ENCODE data around the gene SLC6A13. TPM values are rescaled to one million over a fixed set of nuclear protein-coding genes. Genes with fewer than 3 reads are reported as not detected.
A peak's percentile ranks its signal among the peaks of the same experiment; 100 is the strongest.
"Not testable (repeated sequence)": the region's sequence is repeated elsewhere in the genome, so short reads cannot be mapped to it uniquely, and the experiment has no call there.

The SLC6A13 gene
- not detected for polyA plus RNA-seq (ENCODE audit: low read depth in 6 of 6)

- H3K36me3 Mint-ChIP-seq: peaks cover 0 to 8% of the 10 kb centered on the region in 2 donors
- H3K4me1 Mint-ChIP-seq: no peaks in the 10 kb centered on the region
- H3K4me3 Mint-ChIP-seq: no peak within 1 kb of the TSS
- H3K27ac Mint-ChIP-seq: peak within 1 kb of the TSS in 2 of 6 donors; percentile 32 to 73
- H3K9me3 Mint-ChIP-seq: no peaks in the 10 kb centered on the region
- no peak for ATAC-seq (ENCODE audit: low read depth in 2 of 2)
- DNase-seq: no peak
- peaks cover 20 to 40% (median 33%) of the 10 kb centered on the region in 3 donors for H3K27me3 Mint-ChIP-seq
These were observed at the start of gene SLC6A13 for GRCh38 chr12:262817-263216. Gene SLC6A13 (minus strand): TSS chr12:262836. CDS start chr12:260052, 2,784 bp downstream.

DNA sequence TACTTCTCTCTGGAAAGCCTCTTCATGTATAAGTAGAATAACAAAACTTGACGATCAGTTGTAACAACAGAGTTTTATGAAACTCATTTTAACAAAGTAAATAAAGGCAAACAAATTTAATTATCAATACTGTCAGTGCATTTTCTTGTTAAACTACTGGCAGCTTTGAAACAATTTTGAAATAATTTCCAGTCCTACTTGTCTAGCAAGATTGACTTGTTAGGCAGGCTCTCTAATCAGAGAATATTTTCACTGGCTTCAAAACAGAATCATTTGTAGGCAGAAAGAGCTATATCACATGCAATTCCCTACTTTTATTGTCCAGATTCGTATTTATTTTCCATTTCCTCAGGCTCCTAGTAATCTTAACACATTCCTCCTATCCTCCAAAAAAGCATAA is 45.9 kb upstream of the SLC6A13 start:
- Mint-ChIP-seq H3K4me1 (peaks cover 0 to 1% (median 0%) of the 10 kb centered on the region in 3 donors), H3K27ac (no peak overlapping the region), H3K36me3 (peaks cover 25 to 59% of the 10 kb centered on the region in 2 donors), H3K9me3 (no peaks in the 10 kb centered on the region), H3K27me3 (no peaks in the 10 kb centered on the region), H3K4me3 (no peak overlapping the region)
- ATAC-seq (ENCODE audit: low read depth in 2 of 2): no peak
- no peak for DNase-seq

- peaks cover 0 to 2% (median 0%) of the 10 kb centered on the region in 7 donors for H3K9me3 Mint-ChIP-seq
- peaks cover 33 to 66% of the 10 kb centered on the region in 2 donors for H3K36me3 Mint-ChIP-seq
- no peaks in the 10 kb centered on the region for H3K27me3 Mint-ChIP-seq
- H3K4me1 Mint-ChIP-seq: peaks cover 3 to 10% (median 4%) of the 10 kb centered on the region in 3 donors
- ATAC-seq (ENCODE audit: low read depth in 2 of 2) (no peak), DNase-seq (no peak)
- H3K27ac Mint-ChIP-seq: no peak overlapping the region
- no peak overlapping the region for H3K4me3 Mint-ChIP-seq
These were observed 44.8 kb upstream of the SLC6A13 start for GRCh38 chr12:307406-307805.

DNA sequence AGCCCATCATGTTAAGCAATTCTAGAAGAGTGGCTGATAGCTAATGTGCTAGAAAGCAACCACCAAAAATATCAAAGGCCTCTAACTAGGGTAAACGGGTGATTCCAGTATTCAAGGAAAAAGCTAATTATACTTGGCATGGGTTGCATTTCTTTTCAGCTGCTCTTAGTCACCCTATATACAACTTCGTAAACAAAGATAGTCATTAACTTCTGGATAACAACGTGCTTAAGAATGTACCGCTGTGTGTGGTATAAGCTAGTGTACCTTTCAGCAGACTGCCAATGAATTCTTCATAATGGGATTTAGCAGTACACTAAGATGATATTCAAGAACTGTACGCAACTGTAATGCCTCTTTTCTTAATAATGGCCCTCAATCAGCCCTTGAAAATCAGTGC is 42.2 kb upstream of the SLC6A13 start:
- Mint-ChIP-seq H3K4me1 (peaks cover 20 to 35% (median 26%) of the 10 kb centered on the region in 3 donors), H3K27ac (no peak overlapping the region), H3K9me3 (peaks cover 5 to 18% (median 7%) of the 10 kb centered on the region in 7 donors), H3K27me3 (no peaks in the 10 kb centered on the region), H3K4me3 (no peak overlapping the region), H3K36me3 (peaks cover 51 to 61% of the 10 kb centered on the region in 2 donors)
- no peak for ATAC-seq (ENCODE audit: low read depth in 2 of 2)
- DNase-seq: no peak

GRCh38 chr12:302766-303165 is 40.1 kb upstream of the SLC6A13 start:
- H3K36me3 Mint-ChIP-seq: peaks cover 51 to 55% of the 10 kb centered on the region in 2 donors
- H3K27ac Mint-ChIP-seq; ATAC-seq (ENCODE audit: low read depth in 2 of 2): not testable (repeated sequence)

DNA sequence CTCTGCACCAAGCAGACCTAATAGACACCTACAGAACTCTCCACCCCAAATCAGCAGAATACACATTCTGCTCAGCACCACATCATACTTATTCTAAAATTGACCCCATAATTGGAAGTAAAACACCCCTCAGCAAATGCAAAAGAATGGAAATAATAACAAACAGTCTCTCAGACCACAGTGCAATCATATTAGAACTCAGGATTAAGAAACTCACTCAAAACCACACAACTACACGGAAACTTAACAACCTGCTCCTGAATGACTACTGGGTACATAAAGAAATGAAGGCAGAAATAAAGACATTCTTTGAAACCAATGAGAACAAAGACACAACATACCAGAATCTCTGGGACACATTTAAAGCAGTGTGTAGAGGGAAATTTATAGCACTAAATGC is 37.5 kb upstream of the SLC6A13 start:
- H3K9me3 Mint-ChIP-seq: peaks cover 7 to 23% (median 13%) of the 10 kb centered on the region in 7 donors
- H3K36me3 Mint-ChIP-seq: peaks cover 49 to 55% of the 10 kb centered on the region in 2 donors
- H3K4me3 Mint-ChIP-seq; DNase-seq; ATAC-seq (ENCODE audit: low read depth in 2 of 2); H3K27me3 Mint-ChIP-seq: not testable (repeated sequence)
- peak overlapping the region in 3 of 6 donors; percentile 5 to 26 (median 18) for H3K27ac Mint-ChIP-seq
- H3K4me1 Mint-ChIP-seq: peaks cover 24 to 49% (median 26%) of the 10 kb centered on the region in 3 donors

More at GRCh38 chr12:302766-303165, 40.1 kb upstream of the SLC6A13 start:
- H3K27me3 Mint-ChIP-seq, H3K4me3 Mint-ChIP-seq, DNase-seq: not testable (repeated sequence)
- Mint-ChIP-seq H3K4me1 (peaks cover 23 to 49% (median 26%) of the 10 kb centered on the region in 3 donors), H3K9me3 (peaks cover 7 to 23% (median 13%) of the 10 kb centered on the region in 7 donors)

- H3K4me1 Mint-ChIP-seq: peaks cover 26 to 49% (median 30%) of the 10 kb centered on the region in 3 donors
These were observed 36.9 kb upstream of the SLC6A13 start for GRCh38 chr12:299511-299910.

GRCh38 chr12:298059-298458 is 35.4 kb upstream of the SLC6A13 start:
- H3K4me3 Mint-ChIP-seq; H3K27me3 Mint-ChIP-seq; H3K27ac Mint-ChIP-seq; DNase-seq; ATAC-seq (ENCODE audit: low read depth in 2 of 2): not testable (repeated sequence)
- Mint-ChIP-seq H3K4me1 (peaks cover 26 to 46% (median 30%) of the 10 kb centered on the region in 3 donors), H3K9me3 (peaks cover 7 to 21% (median 13%) of the 10 kb centered on the region in 7 donors), H3K36me3 (peaks cover 46 to 63% of the 10 kb centered on the region in 2 donors)

More at GRCh38 chr12:299511-299910, 36.9 kb upstream of the SLC6A13 start:
- not testable (repeated sequence) for ATAC-seq (ENCODE audit: low read depth in 2 of 2); DNase-seq; H3K27me3 Mint-ChIP-seq
- Mint-ChIP-seq H3K36me3 (peaks cover 49 to 61% of the 10 kb centered on the region in 2 donors), H3K27ac (peak overlapping the region in 1 of 6 donors; percentile 44), H3K4me3 (peak overlapping the region in 1 of 8 donors; percentile 29), H3K9me3 (peaks cover 7 to 23% (median 13%) of the 10 kb centered on the region in 7 donors)

DNA sequence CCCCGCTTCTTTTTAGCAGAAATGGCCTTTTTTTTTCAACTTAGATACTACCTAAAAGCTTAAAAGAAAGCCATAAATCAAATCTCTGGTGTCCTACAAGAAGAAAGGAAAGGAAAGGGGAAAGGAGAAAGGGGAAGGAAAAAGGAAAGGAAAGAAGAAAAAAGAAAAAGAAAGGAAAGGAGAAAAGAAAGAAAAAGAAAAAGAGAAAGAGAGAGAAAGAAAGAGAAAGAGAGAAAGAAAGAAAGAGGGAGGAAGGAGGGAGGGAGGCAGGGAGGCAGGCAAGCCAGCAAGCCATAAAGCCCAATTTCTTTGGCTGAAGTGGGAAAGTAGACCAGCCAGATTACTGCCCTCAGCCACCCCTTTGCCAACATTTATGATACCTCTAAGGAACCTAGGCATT is 32.5 kb upstream of the SLC6A13 start:
- peak overlapping the region in 1 of 6 donors; percentile 74 for H3K27ac Mint-ChIP-seq
- H3K4me1 Mint-ChIP-seq: peaks cover 2 to 22% (median 12%) of the 10 kb centered on the region in 3 donors
- H3K4me3 Mint-ChIP-seq: no peak overlapping the region
- DNase-seq (no peak), ATAC-seq (ENCODE audit: low read depth in 2 of 2) (no peak)
- H3K36me3 Mint-ChIP-seq: peaks cover 41 to 53% of the 10 kb centered on the region in 2 donors
- H3K9me3 Mint-ChIP-seq: peaks cover 2 to 15% (median 7%) of the 10 kb centered on the region in 7 donors
- no peaks in the 10 kb centered on the region for H3K27me3 Mint-ChIP-seq

- DNase-seq (no peak), ATAC-seq (ENCODE audit: low read depth in 2 of 2) (no peak)
- Mint-ChIP-seq H3K4me3 (no peak overlapping the region), H3K27me3 (no peaks in the 10 kb centered on the region), H3K9me3 (no peaks in the 10 kb centered on the region), H3K27ac (peak overlapping the region in 2 of 6 donors; percentile 8 to 15), H3K4me1 (peaks cover 0 to 7% (median 5%) of the 10 kb centered on the region in 3 donors), H3K36me3 (peaks cover 24 to 35% of the 10 kb centered on the region in 2 donors)
These were observed 30.6 kb upstream of the SLC6A13 start for GRCh38 chr12:293199-293598.

GRCh38 chr12:292186-292585 is 29.6 kb upstream of the SLC6A13 start:
- no peaks in the 10 kb centered on the region for H3K9me3 Mint-ChIP-seq
- H3K27ac Mint-ChIP-seq: peak overlapping the region in 1 of 6 donors; percentile 36

DNA sequence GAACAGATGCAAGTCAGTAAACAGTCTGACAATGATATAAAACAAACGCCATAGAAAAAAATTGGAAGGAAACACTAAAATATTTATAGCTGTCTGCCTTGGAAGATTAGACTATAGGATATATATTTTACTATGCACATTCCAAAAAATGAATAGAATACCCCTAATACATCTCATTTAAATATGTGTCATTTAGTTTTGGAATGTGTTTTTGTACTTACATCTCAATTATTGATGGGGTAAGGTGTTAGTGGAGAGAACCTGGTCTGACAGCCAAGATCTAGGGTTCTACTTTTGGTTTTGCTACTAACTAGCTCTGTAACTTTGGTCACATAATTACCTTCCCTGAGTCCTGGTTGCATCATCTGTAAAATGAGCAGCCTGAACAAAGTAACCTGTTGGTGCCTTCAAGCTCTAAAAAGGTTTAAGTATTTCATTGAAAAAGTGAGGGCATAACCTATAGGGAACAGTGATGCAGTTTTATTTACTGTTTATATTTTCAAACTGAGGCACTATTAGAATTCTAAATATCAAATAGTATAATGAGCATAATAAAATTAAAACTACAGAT is 28.6 kb upstream of the SLC6A13 start:
- Mint-ChIP-seq H3K36me3 (peaks cover 26 to 35% of the 10 kb centered on the region in 2 donors), H3K27me3 (no peaks in the 10 kb centered on the region), H3K4me1 (peaks cover 0 to 16% (median 13%) of the 10 kb centered on the region in 3 donors), H3K27ac (no peak overlapping the region), H3K4me3 (no peak overlapping the region), H3K9me3 (no peaks in the 10 kb centered on the region)
- DNase-seq (no peak), ATAC-seq (ENCODE audit: low read depth in 2 of 2) (no peak)

More at GRCh38 chr12:292186-292585, 29.6 kb upstream of the SLC6A13 start:
- H3K4me1 Mint-ChIP-seq: peaks cover 0 to 16% (median 7%) of the 10 kb centered on the region in 3 donors
- peaks cover 24 to 35% of the 10 kb centered on the region in 2 donors for H3K36me3 Mint-ChIP-seq
- no peak overlapping the region for H3K4me3 Mint-ChIP-seq
- DNase-seq: no peak
- no peak for ATAC-seq (ENCODE audit: low read depth in 2 of 2)
- no peaks in the 10 kb centered on the region for H3K27me3 Mint-ChIP-seq

- Mint-ChIP-seq H3K4me1 (peaks cover 0 to 16% (median 9%) of the 10 kb centered on the region in 3 donors), H3K27ac (no peak overlapping the region), H3K9me3 (no peaks in the 10 kb centered on the region), H3K4me3 (no peak overlapping the region), H3K36me3 (peaks cover 27 to 32% of the 10 kb centered on the region in 2 donors), H3K27me3 (no peaks in the 10 kb centered on the region)
- ATAC-seq (ENCODE audit: low read depth in 2 of 2): no peak
- DNase-seq: no peak
These were observed 26.1 kb upstream of the SLC6A13 start for GRCh38 chr12:288687-289086.

All from naive B cell (primary cell).